EH (cell line): ENCODE results near the gene MED14.
"Not testable (repeated sequence)": the region's sequence is repeated elsewhere in the genome, so short reads cannot be mapped to it uniquely, and the experiment has no call there.

Source experiments
- DNase-seq: peaks from one replicate; pipeline ENCODE4 v3.0.0-alpha.2; 2015; ENCODE audit warnings: low read depth

The MED14 gene

DNA sequence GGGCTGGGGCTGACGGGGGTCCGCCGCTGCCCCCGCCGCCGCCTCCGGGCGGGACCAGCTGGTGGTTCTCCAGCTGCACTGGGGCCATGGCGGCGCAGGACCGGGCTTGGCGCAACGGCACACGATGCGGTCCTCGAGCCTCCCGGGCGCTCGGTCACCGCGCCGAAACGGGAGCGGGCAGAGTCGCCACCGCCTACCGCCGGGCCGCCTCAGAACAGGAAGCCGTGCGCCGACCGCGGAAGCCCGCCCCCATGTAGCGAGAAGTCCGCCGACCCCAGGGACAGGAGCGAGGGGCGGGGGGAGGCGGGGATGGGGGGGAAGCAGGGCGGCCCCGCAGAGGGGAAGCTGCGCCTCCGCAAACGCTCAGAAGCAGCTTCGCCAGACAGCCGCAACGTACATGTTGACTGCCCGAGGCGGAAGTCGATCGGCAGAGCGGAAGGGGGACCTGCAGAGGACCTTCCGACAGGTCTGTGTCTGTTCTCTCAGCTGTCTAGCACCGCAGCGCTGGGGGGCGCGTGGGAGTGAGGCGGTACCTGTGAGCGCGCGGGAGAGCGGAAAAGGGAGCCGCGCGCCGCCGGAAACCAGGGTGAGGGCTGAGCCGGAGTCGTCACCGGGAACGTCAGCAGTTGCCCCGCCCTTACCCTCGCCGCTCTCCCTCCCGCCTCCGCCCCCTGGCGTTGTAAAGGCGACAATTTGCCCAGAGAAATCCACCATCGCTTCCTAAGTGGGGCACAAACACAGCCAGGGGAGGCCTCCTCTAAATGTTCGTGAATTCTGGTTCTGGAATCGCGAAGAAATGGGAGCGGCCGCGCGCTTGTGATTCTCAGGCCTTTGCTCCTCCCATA lies at the start of gene MED14:
Gene MED14 (minus strand): TSS at position 218 of the 845 bp plus-strand sequence. CDS start 130 bp downstream, at position 88.
- DNase-seq: peak; percentile 82

DNA sequence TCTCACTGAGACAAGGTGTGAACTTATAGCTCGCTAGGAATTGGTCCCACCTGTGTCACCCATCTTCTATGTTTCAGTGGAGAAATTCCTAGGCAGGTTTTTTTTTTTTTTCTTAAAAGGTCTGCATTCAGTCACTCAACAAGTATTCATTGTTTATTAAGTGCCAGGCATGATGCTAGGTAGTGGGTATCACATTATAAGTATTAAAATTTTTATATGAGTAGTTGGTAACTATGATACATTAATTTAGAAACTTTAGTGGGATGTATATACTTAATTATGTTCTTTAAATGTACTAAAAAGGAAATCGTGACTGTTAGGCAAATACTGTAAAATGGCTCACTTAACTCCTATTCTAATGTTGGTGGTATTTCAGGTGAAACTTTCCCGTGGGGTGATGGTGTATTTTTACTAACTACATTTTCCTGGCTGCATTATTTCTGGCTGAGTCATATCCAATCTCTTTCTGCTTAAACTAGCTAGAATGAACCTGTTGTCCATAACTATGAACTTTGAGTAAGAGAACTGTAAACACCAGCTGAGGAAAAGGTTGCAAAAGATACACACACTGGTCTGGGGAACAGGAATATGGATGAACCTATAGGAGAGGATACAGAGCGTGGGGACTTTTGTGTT lies 49.3 kb upstream of the MED14 start:
- DNase-seq: no peak

DNA sequence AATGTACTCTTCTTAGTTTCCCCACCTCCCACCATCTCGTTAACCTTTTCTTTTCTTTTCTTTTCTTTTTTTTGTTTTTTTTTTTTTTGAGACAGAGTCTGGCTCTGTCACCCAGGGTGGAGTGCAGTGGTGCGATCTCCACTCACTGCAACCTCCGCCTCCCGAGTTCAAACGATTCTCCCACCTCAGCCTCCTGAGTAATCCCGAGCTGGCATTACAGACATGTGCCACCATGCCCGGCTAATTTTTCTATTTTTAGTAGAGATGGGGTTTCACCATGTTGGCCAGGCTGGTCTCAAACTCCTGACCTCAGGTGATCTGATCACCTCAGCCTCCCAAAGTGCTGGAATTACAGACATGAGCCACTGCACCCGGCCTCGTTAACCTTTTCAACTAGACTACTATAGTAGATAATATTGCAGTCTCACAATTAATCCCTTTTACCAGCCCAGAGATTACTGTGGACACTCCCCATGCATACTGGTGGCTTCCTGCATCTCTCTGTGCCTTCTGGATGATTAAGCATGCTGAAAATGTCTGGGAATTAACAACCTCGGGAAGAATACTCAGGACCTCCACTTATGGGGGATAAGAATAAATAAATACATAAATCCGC lies 47.4 kb upstream of the MED14 start:
- DNase-seq: not testable (repeated sequence)

DNA sequence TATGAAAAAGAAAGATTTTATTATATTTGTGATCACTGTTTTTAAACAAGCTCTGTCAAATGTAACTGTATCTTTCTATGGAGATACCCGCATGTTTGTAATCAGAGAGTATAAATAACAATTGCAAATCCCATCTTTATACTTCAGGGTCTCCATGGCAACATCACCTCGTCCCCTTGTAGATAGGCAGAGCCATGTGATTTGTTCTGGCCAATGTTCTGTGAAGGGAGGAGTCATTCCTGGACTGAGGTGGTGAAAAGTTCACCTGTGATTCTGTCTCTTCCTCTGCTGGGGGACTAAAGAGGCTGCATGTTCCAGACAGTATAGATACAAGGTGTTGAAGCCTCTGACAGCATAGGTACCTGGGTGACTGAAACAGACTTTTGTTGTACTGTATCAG lies 45.6 kb upstream of the MED14 start:
- DNase-seq: no peak

DNA sequence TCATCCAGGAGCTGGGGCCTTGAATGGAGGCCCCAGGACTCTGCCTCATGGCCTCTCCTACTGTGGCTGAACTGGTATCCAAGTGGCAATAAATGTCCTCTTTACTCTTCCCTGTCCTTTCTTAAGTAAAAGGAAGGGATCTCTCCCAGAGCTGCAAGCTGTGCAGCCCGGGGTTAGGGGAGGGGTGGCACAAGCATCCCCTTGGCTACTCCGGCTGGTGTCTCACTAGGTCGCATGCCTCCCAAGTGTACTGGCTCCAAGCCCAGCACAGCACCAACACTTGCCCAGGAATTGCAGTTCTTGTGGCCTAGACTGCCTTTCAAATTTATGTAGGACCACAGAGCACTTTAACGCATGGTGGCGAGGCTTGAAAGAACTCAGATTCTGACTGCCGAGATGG lies 44.7 kb upstream of the MED14 start:
- peak; percentile 6 for DNase-seq

DNA sequence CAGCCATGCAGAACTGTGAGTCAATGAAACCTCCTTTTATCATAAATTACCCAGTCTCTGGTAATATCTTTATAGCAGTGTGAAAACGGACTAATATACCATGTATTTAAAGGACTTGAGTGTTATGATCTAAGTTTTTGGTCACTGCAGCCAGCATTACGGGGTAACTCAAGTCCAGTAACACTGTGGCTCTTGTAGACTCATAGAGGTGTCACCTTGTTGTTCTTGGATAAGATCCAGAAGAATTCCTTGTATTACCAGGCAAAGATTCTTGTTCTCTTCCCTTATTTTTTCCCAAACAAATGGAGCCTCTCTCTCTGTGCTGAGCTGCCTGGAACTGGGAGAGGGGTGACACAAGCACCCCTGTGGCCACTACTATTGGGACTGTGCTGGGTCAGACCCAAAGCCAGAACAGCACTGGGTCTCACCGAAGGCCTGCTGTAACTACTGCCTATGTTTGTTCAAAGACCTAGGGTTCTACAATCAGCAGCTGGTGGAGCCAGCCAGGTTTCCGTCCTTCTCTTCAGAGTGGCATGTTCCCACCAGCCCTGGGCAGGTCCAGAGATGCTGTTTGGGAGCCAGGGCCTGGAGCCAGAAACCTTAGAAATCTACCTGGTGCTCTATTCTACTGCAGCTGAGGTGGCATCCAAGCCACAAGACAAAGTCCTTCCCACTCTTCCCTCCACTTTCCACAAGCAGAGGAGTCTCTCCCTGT lies 43.7 kb upstream of the MED14 start:
- DNase-seq: peak; percentile 70

DNA sequence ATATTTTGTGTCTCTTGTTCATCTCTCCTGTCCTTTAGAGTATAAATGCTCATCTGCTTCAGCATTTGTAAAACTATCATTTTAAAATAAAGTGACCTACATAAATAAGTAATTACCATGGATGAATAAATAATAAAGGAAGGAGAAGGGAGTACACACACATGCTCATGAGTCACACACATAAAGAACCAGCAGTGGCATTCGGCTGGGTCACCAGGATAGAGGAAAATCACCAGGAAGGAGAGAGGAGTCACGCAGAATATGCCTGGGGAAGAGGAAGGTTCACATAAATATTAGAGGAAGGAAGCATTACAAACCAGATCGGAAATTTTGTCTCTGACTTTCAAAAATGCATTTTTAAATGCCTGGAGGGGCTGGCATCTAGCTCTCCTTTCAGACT lies 38.5 kb upstream of the MED14 start:
- DNase-seq: peak; percentile 75

DNA sequence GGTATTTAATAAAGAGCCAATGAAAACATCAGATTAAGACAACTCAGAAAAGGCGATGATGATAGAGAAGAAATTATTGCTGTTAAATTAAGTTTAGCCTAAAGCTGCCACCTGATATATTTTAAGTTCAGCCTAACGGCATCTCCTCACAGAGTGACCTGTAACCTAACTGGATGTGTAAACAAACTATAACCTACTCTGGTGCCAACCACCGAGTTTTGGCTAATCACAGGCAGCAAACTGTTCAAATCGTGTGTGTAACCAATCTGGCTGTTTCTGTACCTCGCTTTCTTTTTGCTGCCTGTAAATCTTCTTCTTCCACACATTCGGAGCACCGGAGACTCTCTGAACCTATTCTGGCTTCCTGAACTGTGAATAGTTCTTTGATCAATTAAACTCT lies 37.8 kb upstream of the MED14 start:
- DNase-seq: no peak

DNA sequence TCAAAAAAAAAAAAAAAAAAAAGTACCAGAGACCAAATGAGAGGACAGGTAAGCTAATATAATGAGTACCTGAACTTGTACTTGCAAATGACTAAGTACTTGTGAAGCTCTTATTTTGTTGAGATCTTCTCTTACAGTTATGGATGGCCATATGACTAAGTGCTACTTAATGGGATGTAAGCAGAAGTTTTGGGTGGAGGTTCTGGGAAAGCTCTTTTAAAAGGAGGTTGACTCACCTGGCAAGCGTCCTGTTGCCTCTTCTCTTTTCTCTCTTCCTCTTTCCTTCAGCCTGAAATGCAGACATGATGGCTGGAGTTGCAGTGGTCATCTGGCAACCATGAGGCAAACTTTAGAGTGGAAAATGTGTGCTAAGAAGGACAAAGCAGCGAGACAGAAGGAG lies 36.9 kb upstream of the MED14 start:
- peak; percentile 68 for DNase-seq

DNA sequence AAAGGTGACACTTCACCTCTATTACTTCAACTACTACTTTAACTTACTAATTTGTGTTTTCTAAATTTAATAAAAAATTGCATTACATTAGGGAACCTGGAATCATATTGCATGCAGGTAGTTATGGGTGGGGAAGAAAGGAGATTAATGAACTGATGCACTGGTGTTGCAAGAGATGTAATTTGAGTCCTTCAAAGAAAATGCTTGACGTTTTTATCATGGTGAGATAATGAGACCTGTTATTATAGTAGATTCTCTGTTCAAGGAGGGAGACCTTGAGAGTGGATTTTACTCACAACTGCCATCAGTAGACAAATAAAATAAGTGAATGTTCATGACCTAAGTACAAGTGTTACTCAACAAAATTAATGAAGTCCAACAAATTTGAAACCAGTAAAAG lies 26.4 kb upstream of the MED14 start:
- no peak for DNase-seq

DNA sequence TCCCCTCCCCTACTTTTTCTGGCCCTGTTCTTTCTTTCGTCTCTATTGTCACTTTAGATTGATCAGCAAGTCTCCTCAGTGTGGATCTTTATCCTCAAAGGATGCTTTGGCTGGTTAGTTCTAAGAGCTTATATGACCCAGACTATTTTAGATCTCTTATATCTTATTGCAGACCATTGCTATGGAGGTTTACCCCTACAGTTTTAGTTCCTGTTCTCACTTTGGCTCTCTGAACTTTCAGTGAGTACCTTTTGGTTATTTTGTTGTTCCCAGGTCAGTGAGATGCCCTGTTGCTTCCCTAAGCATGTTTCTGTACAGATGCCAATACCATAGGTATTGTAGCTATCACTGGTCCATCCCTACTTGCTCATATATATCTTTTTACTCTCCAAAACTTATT lies 24.0 kb upstream of the MED14 start:
- no peak for DNase-seq

DNA sequence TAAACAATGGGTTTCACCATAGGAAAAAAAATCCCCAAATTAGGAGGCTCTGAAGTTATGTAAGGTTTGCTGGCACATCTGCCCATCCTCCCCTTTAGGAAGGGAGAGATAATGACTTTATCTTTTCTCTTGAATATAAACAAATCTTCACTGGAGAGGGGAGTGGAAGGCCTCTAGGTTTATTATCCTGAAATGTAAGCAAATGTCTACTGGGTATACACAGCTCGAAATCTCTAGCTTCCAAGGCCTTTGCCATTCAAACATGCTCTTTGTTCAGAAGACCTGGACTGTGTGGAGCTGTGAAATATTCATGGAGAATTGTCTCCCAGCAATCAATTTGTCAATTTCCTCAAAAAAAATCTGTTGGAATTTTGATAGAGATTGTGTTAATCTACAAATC lies 21.7 kb upstream of the MED14 start:
- no peak for DNase-seq

DNA sequence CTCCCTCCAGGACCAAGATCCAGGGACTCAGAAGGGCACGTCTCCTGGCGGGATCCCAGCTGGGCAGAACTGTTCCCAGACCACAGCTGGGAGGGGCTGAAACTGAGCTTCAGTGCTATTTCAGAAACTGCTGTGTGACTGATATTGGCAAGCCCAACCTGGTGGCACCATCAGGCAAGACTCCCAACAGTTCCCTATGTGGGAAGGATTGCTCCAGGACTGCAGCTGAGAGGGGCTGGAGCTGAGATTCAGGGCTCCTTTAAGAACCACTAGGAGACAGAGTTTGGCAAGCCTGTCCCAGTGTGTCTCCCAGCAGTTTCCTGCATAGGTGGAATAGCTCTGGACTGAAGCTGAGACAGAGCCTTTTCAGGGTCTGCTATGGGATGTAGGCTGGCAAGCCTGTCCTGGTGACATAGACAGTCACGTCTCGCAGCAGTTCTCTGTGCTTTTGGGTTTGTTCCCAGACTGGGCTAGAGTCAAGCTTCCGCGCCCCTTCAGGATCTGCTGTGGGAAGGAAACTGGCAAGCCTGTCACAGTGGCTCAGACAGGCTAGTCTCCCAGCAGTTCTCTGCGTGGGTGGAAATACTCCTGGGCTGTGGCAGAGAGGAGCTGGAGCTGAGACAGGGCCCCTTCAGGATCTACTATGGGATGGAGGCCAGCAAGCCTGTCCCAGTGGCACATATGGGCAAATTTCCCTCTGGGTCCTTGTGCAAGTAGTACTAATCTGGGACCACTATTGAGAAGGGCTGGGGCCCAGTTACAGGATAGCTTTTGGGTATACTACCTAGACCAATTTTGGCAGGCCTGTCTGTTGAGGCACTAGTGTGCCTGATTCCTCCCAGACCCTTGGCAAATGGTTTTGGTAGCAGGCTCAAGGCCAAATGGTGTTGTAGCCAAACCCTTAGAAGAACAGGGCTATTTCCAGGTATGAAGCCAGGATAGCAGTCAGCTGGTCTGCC lies 20.2 kb upstream of the MED14 start:
- DNase-seq: peak; percentile 33

DNA sequence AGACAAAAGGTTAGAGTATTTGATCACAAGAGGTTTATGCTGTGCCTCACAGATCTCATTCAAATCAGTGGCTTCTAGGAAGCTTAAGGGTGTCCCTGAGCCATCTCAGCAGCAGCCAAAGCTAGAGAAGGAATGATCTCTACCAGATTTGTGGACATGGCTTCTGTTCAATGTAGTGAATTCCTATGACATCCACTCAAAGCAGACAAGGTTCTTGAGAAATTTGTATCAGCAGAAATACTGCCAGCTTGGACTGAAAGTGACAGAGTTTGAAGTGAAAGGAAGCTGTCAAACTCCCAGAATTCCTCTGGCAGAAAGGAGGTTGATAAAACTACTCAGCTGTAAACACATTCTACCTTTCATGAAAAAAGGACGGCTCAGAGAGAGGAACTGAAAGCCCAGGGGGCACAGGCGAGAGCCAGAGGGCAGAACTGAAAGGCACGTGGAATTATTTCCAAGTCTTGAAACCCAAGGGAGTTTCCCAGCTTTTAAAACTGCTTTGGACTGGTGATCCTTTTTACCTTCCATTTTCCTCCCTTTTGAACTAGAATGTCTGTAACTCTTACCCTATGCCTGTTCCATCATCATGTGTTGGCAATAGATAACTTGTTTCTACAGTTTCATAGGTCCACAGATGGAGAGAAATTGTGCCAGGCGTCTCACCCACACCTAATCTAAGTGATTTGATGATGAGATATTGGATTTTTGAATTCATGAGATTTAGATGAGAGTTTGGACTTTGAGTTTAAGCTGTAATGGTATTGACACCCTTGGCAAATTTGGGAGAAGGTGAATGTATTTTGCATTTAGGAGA lies 14.5 kb upstream of the MED14 start:
- no peak for DNase-seq

DNA sequence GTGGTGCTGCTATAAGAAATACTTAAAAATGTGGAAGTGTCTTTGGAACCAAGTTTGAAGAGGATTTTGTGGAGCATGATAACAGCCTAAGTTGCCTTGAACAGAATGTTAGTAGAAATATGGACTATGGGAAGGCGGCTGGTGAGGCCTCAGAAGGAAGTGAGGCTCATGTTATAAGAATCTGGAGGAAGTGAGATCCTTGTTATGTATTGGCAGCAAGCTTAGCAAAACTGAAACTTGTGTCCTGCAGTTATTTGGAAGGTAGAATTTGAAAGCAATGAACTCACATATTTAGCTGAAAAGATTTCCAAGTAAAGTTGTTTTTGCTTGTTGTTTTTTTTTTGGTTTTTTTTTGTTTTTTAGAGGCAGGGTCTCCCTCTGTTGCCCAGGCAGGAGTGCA lies 13.6 kb upstream of the MED14 start:
- DNase-seq: no peak

DNA sequence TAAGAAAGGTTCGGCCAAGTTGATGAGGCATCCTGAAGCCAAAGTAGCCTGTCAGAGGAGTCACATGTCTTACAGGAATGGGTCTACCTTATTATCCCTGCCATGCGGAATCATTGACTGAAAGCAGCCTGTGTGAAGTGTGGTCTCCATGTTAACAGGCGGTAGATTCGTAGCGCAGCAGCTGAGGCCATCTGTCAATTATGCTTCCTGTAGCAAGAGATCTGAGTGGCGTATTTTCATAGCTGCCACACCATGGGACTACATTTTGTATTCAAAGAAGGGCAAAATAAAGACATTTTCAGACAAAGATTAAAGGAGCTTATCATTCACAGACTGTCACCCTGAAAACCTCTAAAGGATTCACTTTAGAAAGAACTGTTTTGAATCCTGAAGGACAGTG lies 11.2 kb upstream of the MED14 start:
- no peak for DNase-seq

DNA sequence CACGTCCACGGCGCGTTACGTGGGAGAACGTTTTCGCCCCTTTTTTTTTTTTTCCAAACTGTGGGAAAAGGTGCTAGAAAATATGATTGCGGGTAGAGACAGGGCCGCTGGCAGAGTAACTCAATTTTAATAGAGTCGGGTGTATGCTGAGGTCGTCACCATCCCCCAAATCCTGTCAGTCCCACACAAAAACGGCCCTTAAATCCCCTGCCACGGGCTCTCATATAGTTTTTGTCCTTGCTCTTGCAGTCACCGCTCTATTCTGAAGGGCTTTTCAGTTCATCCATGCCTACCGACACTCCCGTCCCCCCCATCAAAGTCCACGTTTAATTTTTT lies 796 bp upstream of the MED14 start:
- DNase-seq: no peak

DNA sequence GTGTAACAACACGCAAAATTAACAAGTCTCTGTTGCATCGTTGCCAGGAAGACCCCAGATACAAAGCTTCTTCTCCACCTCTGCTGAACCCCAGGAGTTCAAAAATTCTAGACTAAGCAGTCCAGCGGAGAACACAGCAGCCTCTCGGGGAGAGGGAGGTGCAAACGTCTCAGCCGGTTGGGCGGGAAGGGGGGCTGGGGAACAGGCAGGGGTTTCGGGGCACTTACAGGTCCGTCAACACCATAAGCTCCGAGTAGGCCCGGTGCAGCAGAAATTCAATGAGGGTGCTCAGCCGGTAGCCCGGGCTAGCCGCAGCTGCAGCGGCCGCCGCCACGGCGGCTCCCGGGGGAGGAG lies 394 bp downstream of the MED14 start:
- peak; percentile 22 for DNase-seq

DNA sequence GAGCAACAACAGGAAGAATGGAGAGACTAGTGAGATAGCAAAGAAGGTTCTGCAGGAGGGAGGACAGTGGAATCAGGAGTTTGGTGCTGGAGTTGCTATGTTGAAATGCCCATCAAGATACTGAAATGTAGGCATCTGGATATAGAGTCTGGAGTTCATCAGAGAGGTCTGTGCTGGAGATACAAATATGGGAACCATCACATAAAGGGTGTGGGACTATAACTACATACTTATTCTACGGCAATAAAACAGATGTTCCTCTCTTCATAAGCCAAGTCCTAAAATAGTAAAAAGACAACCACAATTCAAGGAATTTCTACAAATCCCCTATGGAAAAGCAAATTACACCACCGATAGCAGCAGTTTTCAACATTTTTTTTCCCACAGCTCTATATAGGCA lies 1.6 kb downstream of the MED14 start:
- DNase-seq: peak; percentile 11

DNA sequence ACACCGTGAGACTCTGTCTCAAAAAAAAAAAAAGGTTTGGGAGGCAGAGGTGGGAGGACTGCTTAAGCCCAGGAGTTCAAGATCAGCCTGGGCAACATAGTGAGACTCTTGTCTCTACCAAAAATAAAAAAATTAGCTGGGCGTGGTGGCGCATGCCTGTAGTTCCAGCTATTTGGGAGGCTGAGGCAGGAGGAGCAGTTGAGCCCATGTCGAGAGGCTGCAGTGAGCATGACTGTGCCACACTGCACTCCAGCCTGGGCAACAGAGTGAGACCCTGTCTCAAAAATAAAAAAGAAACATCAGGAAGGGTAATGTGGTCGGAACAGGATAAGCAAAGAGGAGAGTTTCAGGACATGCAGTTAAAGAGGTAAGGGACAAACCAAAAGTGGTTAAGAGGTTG lies 2.8 kb downstream of the MED14 start:
- not testable (repeated sequence) for DNase-seq
